Measurements from ENCODE around the gene LTB4R.

LTB4R gene

GRCh38 chr14:24304019-24304387, 7.3 kb upstream of the LTB4R start:
- Mint-ChIP-seq H3K27ac (no peak overlapping the region), H3K4me3 (no peak overlapping the region), H3K27me3 (ENCODE audit: low read depth) (no peaks in the 10 kb centered on the region), H3K36me3 (ENCODE audit: low read depth) (peaks cover 68% of the 10 kb centered on the region), H3K9me3 (no peaks in the 10 kb centered on the region), H3K4me1 (ENCODE audit: low read depth) (peaks cover 17% of the 10 kb centered on the region)
- no peak for DNase-seq (ENCODE audit: low spot score)

- H3K4me3 Mint-ChIP-seq = no peak overlapping the region
- H3K27me3 Mint-ChIP-seq (ENCODE audit: low read depth) = no peaks in the 10 kb centered on the region
- H3K36me3 Mint-ChIP-seq (ENCODE audit: low read depth) = peaks cover 66% of the 10 kb centered on the region
- H3K4me1 Mint-ChIP-seq (ENCODE audit: low read depth) = peaks cover 28% of the 10 kb centered on the region
- no peak for DNase-seq (ENCODE audit: low spot score)
- H3K9me3 Mint-ChIP-seq = no peaks in the 10 kb centered on the region
- H3K27ac Mint-ChIP-seq = peak overlapping the region; percentile 12
Measured at GRCh38 chr14:24307156-24307574, 4.1 kb upstream of the LTB4R start.

- Mint-ChIP-seq H3K4me3 (no peak within 1 kb of the TSS), H3K4me1 (ENCODE audit: low read depth) (peaks cover 34% of the 10 kb centered on the region), H3K27ac (peak within 1 kb of the TSS; percentile 66), H3K27me3 (ENCODE audit: low read depth) (no peaks in the 10 kb centered on the region), H3K36me3 (ENCODE audit: low read depth) (peaks cover 64% of the 10 kb centered on the region), H3K9me3 (no peaks in the 10 kb centered on the region)
- peak; percentile 48 for DNase-seq (ENCODE audit: low spot score)
Measured at GRCh38 chr14:24307575-24308341, 3.5 kb upstream of the LTB4R start, which contains the start of gene CIDEB. TSS of gene CIDEB (minus strand) at chr14:24307977. CDS start at chr14:24307858, 119 bp downstream.

GRCh38 chr14:24308342-24309124, 2.8 kb upstream of the LTB4R start:
- H3K27me3 Mint-ChIP-seq (ENCODE audit: low read depth) = no peaks in the 10 kb centered on the region
- DNase-seq (ENCODE audit: low spot score) = no peak
- H3K36me3 Mint-ChIP-seq (ENCODE audit: low read depth) = peaks cover 60% of the 10 kb centered on the region
- no peaks in the 10 kb centered on the region for H3K9me3 Mint-ChIP-seq
- H3K27ac Mint-ChIP-seq = peak overlapping the region; percentile 66
- H3K4me3 Mint-ChIP-seq = no peak overlapping the region
- peaks cover 42% of the 10 kb centered on the region for H3K4me1 Mint-ChIP-seq (ENCODE audit: low read depth)

- DNase-seq (ENCODE audit: low spot score) = no peak
- no peaks in the 10 kb centered on the region for H3K9me3 Mint-ChIP-seq
- peak within 1 kb of the TSS; percentile 87 for H3K4me3 Mint-ChIP-seq
- H3K27me3 Mint-ChIP-seq (ENCODE audit: low read depth) = no peaks in the 10 kb centered on the region
- H3K4me1 Mint-ChIP-seq (ENCODE audit: low read depth) = peaks cover 54% of the 10 kb centered on the region
- H3K36me3 Mint-ChIP-seq (ENCODE audit: low read depth) = peaks cover 57% of the 10 kb centered on the region
- H3K27ac Mint-ChIP-seq = peak within 1 kb of the TSS; percentile 80
Measured at GRCh38 chr14:24309538-24310264, 1.6 kb upstream of the LTB4R start, which contains the start of gene LTB4R2. TSS of gene LTB4R2 (plus strand) at chr14:24310140. CDS start at chr14:24310665, 525 bp downstream.

- no peak for DNase-seq (ENCODE audit: low spot score)
- H3K27ac Mint-ChIP-seq = peak overlapping the region; percentile 77
- H3K4me3 Mint-ChIP-seq = peak overlapping the region; percentile 87
- peaks cover 52% of the 10 kb centered on the region for H3K36me3 Mint-ChIP-seq (ENCODE audit: low read depth)
- H3K27me3 Mint-ChIP-seq (ENCODE audit: low read depth) = no peaks in the 10 kb centered on the region
- no peaks in the 10 kb centered on the region for H3K9me3 Mint-ChIP-seq
- peaks cover 58% of the 10 kb centered on the region for H3K4me1 Mint-ChIP-seq (ENCODE audit: low read depth)
Measured at GRCh38 chr14:24310265-24310645, 1.0 kb upstream of the LTB4R start.

- no peaks in the 10 kb centered on the region for H3K9me3 Mint-ChIP-seq
- no peaks in the 10 kb centered on the region for H3K27me3 Mint-ChIP-seq (ENCODE audit: low read depth)
- peak overlapping the region; percentile 87 for H3K4me3 Mint-ChIP-seq
- H3K4me1 Mint-ChIP-seq (ENCODE audit: low read depth) = peaks cover 62% of the 10 kb centered on the region
- DNase-seq (ENCODE audit: low spot score) = no peak
- peak overlapping the region; percentile 80 for H3K27ac Mint-ChIP-seq
- peaks cover 42% of the 10 kb centered on the region for H3K36me3 Mint-ChIP-seq (ENCODE audit: low read depth)
Measured at GRCh38 chr14:24311837-24312615, 724 bp downstream of the LTB4R start.

- H3K9me3 Mint-ChIP-seq = no peaks in the 10 kb centered on the region
- H3K4me3 Mint-ChIP-seq = peak overlapping the region; percentile 87
Measured at GRCh38 chr14:24312736-24313507, 1.6 kb downstream of the LTB4R start.

GRCh38 chr14:24313913-24314312, 2.6 kb downstream of the LTB4R start:
- Mint-ChIP-seq H3K4me1 (ENCODE audit: low read depth) (peaks cover 62% of the 10 kb centered on the region), H3K27me3 (ENCODE audit: low read depth) (no peaks in the 10 kb centered on the region), H3K27ac (peak overlapping the region; percentile 80), H3K4me3 (peak overlapping the region; percentile 87), H3K9me3 (no peaks in the 10 kb centered on the region), H3K36me3 (ENCODE audit: low read depth) (peaks cover 36% of the 10 kb centered on the region)
- DNase-seq (ENCODE audit: low spot score) = no peak

More at GRCh38 chr14:24312736-24313507, 1.6 kb downstream of the LTB4R start:
- Mint-ChIP-seq H3K27me3 (ENCODE audit: low read depth) (no peaks in the 10 kb centered on the region), H3K27ac (peak overlapping the region; percentile 80), H3K4me1 (ENCODE audit: low read depth) (peaks cover 67% of the 10 kb centered on the region), H3K36me3 (ENCODE audit: low read depth) (peaks cover 41% of the 10 kb centered on the region)
- peak; percentile 48 for DNase-seq (ENCODE audit: low spot score)

GRCh38 chr14:24314377-24315193, 3.3 kb downstream of the LTB4R start:
- Mint-ChIP-seq H3K4me1 (ENCODE audit: low read depth) (peaks cover 55% of the 10 kb centered on the region), H3K27ac (peak overlapping the region; percentile 80), H3K36me3 (ENCODE audit: low read depth) (peaks cover 29% of the 10 kb centered on the region), H3K4me3 (peak overlapping the region; percentile 87), H3K9me3 (no peaks in the 10 kb centered on the region), H3K27me3 (ENCODE audit: low read depth) (no peaks in the 10 kb centered on the region)
- no peak for DNase-seq (ENCODE audit: low spot score)

- no peaks in the 10 kb centered on the region for H3K9me3 Mint-ChIP-seq
- H3K4me3 Mint-ChIP-seq = peak overlapping the region; percentile 20
- H3K36me3 Mint-ChIP-seq (ENCODE audit: low read depth) = peaks cover 28% of the 10 kb centered on the region
- H3K4me1 Mint-ChIP-seq (ENCODE audit: low read depth) = peaks cover 48% of the 10 kb centered on the region
- no peak overlapping the region for H3K27ac Mint-ChIP-seq
- no peak for DNase-seq (ENCODE audit: low spot score)
- H3K27me3 Mint-ChIP-seq (ENCODE audit: low read depth) = peaks cover 4% of the 10 kb centered on the region
Measured at GRCh38 chr14:24315243-24315806, 4.0 kb downstream of the LTB4R start.

Data from T-helper 2 cell treated with Interferon-gamma antibody and Interleukin-4, amounts not matched to agents 5 μg/mL and 100 μg/mL, for 36 hours (primary cell).